H1 (cell line): Measurements from ENCODE around the gene PLXDC2. TPM values are rescaled to one million over a fixed set of nuclear protein-coding genes. Genes with fewer than 3 reads are reported as not detected.

Source experiments
- CTCF ChIA-PET: fragments of 300-600 bp; sonication (Branson Sonifier 250); formaldehyde crosslinking; loops from one replicate; lab custom pipeline; 2021; ENCODE audit not compliant: partially characterized antibody; lab: Charles Lee
- POLR2A ChIA-PET: fragments of 300-600 bp; sonication (Branson Sonifier 250); formaldehyde crosslinking; loops from one replicate; lab custom pipeline; 2021; ENCODE audit warnings: inconsistent platforms; ENCODE audit not compliant: partially characterized antibody; lab: Charles Lee
- DNase-seq, 2 experiments: peaks; one replicate each; pipeline versions ENCODE4 v3.0.0 to v3.0.0-alpha.2; 2010 to 2022; ENCODE audit warnings: low spot score in 2 of 2, low read depth in 1 of 2, mixed read lengths in 1 of 2
- FAIRE-seq: peaks from 2 replicates; lab custom pipeline; 2011; peaks lifted over from hg19 to GRCh38; lab: Jason Lieb, UNC
- H2AFZ ChIP-seq: 2 replicates; pipeline ENCODE4 v1.8.1; 2012; ENCODE audit warnings: low read length, inconsistent platforms
- H2AK5ac ChIP-seq: 2 replicates; pipeline ENCODE4 v1.6.1; 2013; ENCODE audit warnings: low read depth, low read length
- H2BK120ac ChIP-seq: replicated peaks from 2 replicates; pipeline ENCODE3; 2013; ENCODE audit warnings: low read depth, low read length, inconsistent platforms
- H2BK12ac ChIP-seq: 2 replicates; pipeline ENCODE4 v1.6.1; 2013; ENCODE audit warnings: low read depth, low read length
- H2BK15ac ChIP-seq: 2 replicates; pipeline ENCODE4 v1.6.1; 2013; ENCODE audit warnings: low read length
- H2BK20ac ChIP-seq: 2 replicates; pipeline ENCODE4 v1.6.1; 2013; ENCODE audit warnings: low read length
- H2BK5ac ChIP-seq: 2 replicates; pipeline ENCODE4 v1.6.1; 2013; ENCODE audit warnings: low read depth, low read length
- H3K14ac ChIP-seq: 2 replicates; pipeline ENCODE4 v1.6.1; 2013; ENCODE audit warnings: inconsistent platforms; ENCODE audit not compliant: insufficient read length
- H3K18ac ChIP-seq: 2 replicates; pipeline ENCODE4 v1.6.1; 2013; ENCODE audit warnings: low read length; ENCODE audit errors: extremely low read depth
- H3K23ac ChIP-seq: 2 replicates; pipeline ENCODE4 v1.6.1; 2013; ENCODE audit warnings: inconsistent platforms; ENCODE audit not compliant: insufficient read length
- H3K23me2 ChIP-seq: 2 replicates; pipeline ENCODE4 v1.6.1; 2013; ENCODE audit warnings: low read depth, low read length
- H3K27ac ChIP-seq: 2 replicates; pipeline ENCODE4 v1.6.1; 2011; ENCODE audit warnings: low read depth, low read length, inconsistent platforms
- H3K27me3 ChIP-seq, 4 experiments: replicated peaks in 1 of 4; 1 replicate in 1 of 4; 2 replicates in 3 of 4; pipeline versions ENCODE4 v1.6.1 to v1.8.1; 2011 to 2013; ENCODE audit warnings: low read length in 3 of 4, mild to moderate bottlenecking in 3 of 4, inconsistent platforms in 2 of 4, mixed read lengths in 2 of 4, moderate library complexity in 1 of 4; ENCODE audit not compliant: control insufficient read depth in 3 of 4, insufficient read depth in 3 of 4; ENCODE audit errors: extremely low read depth in 1 of 4
- H3K36me3 ChIP-seq, 4 experiments: 2 replicates each; pipeline versions ENCODE4 v1.6.1 to v1.8.1; 2011 to 2013; ENCODE audit warnings: mild to moderate bottlenecking in 4 of 4, low read length in 3 of 4, moderate library complexity in 2 of 4, control low read depth in 1 of 4, inconsistent platforms in 1 of 4; ENCODE audit not compliant: insufficient read depth in 4 of 4, control insufficient read depth in 2 of 4
- H3K4ac ChIP-seq: replicated peaks from 2 replicates; pipeline ENCODE3; 2013; ENCODE audit warnings: low read length, low read depth, mixed read lengths, inconsistent platforms; ENCODE audit not compliant: insufficient read length
- H3K4me1 ChIP-seq, 4 experiments: replicated peaks in 1 of 4; 1 replicate in 1 of 4; 2 replicates in 3 of 4; pipeline versions ENCODE4 v1.6.1 to v1.8.1; 2011 to 2013; ENCODE audit warnings: low read length in 3 of 4, inconsistent platforms in 2 of 4, mixed read lengths in 1 of 4; ENCODE audit not compliant: insufficient read depth in 4 of 4, control insufficient read depth in 3 of 4
- H3K4me2 ChIP-seq, 2 experiments: 2 replicates each; pipeline versions ENCODE4 v1.6.1 to v1.8.1; 2011 to 2013; ENCODE audit warnings: low read depth in 2 of 2, low read length in 2 of 2, control low read depth in 1 of 2, inconsistent platforms in 1 of 2, mild to moderate bottlenecking in 1 of 2; ENCODE audit not compliant: insufficient read depth in 1 of 2
- H3K4me3 ChIP-seq, 4 experiments: fragments of 200-600, 300-600 bp in 1 of 4; sonication (generic), shearing (Covaris generic), sonication (Bioruptor Twin) in 1 of 4; 2 replicates each; pipeline versions ENCODE4 v1.5.1 to v1.8.1; 2011 to 2016; ENCODE audit warnings: low read length in 4 of 4, low read depth in 3 of 4, control low read depth in 2 of 4, inconsistent platforms in 2 of 4, mild to moderate bottlenecking in 2 of 4, mixed read lengths in 1 of 4, moderate library complexity in 1 of 4; ENCODE audit not compliant: insufficient read depth in 2 of 4; ENCODE audit errors: extremely low read depth in 1 of 4
- H3K56ac ChIP-seq: replicated peaks from 2 replicates; pipeline ENCODE3; 2013; ENCODE audit warnings: low read depth, mild to moderate bottlenecking, mixed read lengths, low read length, inconsistent platforms; ENCODE audit not compliant: insufficient read length
- H3K79me1 ChIP-seq: 2 replicates; pipeline ENCODE4 v1.6.1; 2013; ENCODE audit warnings: low read depth, low read length, control low read depth
- H3K79me2 ChIP-seq, 2 experiments: 2 replicates each; pipeline versions ENCODE4 v1.6.1 to v1.8.1; 2012 to 2013; ENCODE audit warnings: low read length in 2 of 2, mild to moderate bottlenecking in 2 of 2, inconsistent platforms in 1 of 2; ENCODE audit not compliant: insufficient read depth in 2 of 2, control insufficient read depth in 1 of 2
- H3K9ac ChIP-seq, 4 experiments: replicated peaks in 1 of 4; 1 replicate in 1 of 4; 2 replicates in 3 of 4; pipeline versions ENCODE4 v1.6.1 to v1.8.1; 2011 to 2013; ENCODE audit warnings: low read depth in 3 of 4, low read length in 3 of 4, control low read depth in 2 of 4, mild to moderate bottlenecking in 2 of 4, moderate library complexity in 2 of 4, inconsistent platforms in 1 of 4; ENCODE audit errors: extremely low read depth in 1 of 4
- H3K9me3 ChIP-seq, 2 experiments: 2 replicates each; pipeline versions ENCODE4 v1.6.1 to v1.8.1; 2012 to 2013; ENCODE audit warnings: mild to moderate bottlenecking in 2 of 2, moderate library complexity in 2 of 2, control low read depth in 1 of 2, inconsistent platforms in 1 of 2, low read depth in 1 of 2, low read length in 1 of 2, mixed read lengths in 1 of 2; ENCODE audit not compliant: insufficient read depth in 2 of 2
- H4K20me1 ChIP-seq, 2 experiments: replicated peaks in 1 of 2; 2 replicates each; pipeline versions ENCODE3 to v1.8.1; 2011 to 2013; ENCODE audit warnings: inconsistent platforms in 2 of 2, low read length in 2 of 2, mild to moderate bottlenecking in 1 of 2; ENCODE audit not compliant: insufficient read depth in 2 of 2, control insufficient read depth in 1 of 2
- H4K5ac ChIP-seq: 2 replicates; pipeline ENCODE4 v1.6.1; 2013; ENCODE audit warnings: low read length, low read depth, mixed read lengths, inconsistent platforms; ENCODE audit not compliant: insufficient read length
- H4K8ac ChIP-seq: 2 replicates; pipeline ENCODE4 v1.8.0; 2013; ENCODE audit warnings: mild to moderate bottlenecking, moderate library complexity, low read length, inconsistent platforms; ENCODE audit not compliant: insufficient read depth; ENCODE audit errors: extremely low read depth
- H4K91ac ChIP-seq: replicated peaks from 2 replicates; pipeline ENCODE3; 2013; ENCODE audit warnings: low read length, mixed read lengths, inconsistent platforms; ENCODE audit not compliant: insufficient read length
- CEBPB ChIP-seq: IDR thresholded peaks from 2 replicates; pipeline ENCODE4 v1.6.1; 2012; ENCODE audit warnings: low read depth, low read length
- CREB1 ChIP-seq: IDR thresholded peaks from 2 replicates; pipeline ENCODE4 v1.6.1; 2012; ENCODE audit warnings: inconsistent platforms
- FOSL1 ChIP-seq: IDR thresholded peaks from 2 replicates; pipeline ENCODE4 v1.6.1; 2011; ENCODE audit warnings: mild to moderate bottlenecking, low read depth, low read length, moderate library complexity; ENCODE audit not compliant: insufficient read depth
- PHF8 ChIP-seq: fragments of 200-600 bp; sonication (generic); conservative IDR thresholded peaks from 2 replicates; pipeline ENCODE4 v1.7.1; 2012; ENCODE audit warnings: low read depth, mild to moderate bottlenecking, inconsistent platforms, low read length, moderate library complexity
- RBBP5 ChIP-seq: IDR thresholded peaks from 2 replicates; pipeline ENCODE4 v1.7.1; 2012; ENCODE audit warnings: low read depth, mild to moderate bottlenecking, inconsistent platforms, low read length, moderate library complexity, borderline replicate concordance
- SIRT6 ChIP-seq: IDR thresholded peaks from one replicate; pipeline ENCODE4 v1.7.1; 2012; ENCODE audit warnings: low read length, inconsistent platforms
- SP4 ChIP-seq: IDR thresholded peaks from 2 replicates; pipeline ENCODE4 v1.6.1; 2012; ENCODE audit warnings: low read length, inconsistent platforms
- SUZ12 ChIP-seq: fragments of 200-600 bp; sonication (generic); IDR thresholded peaks from 2 replicates; pipeline ENCODE4 v1.6.1; 2012; ENCODE audit warnings: mild to moderate bottlenecking, inconsistent platforms, low read length, moderate library complexity, mixed read lengths
- ZNF274 ChIP-seq: IDR thresholded peaks from 2 replicates; pipeline ENCODE4 v1.7.0; 2012; ENCODE audit warnings: low read length, borderline replicate concordance; ENCODE audit errors: extremely low read depth
- WGBS, 2 experiments: shearing (Covaris generic) in 1 of 2; methylation state at CpG; one replicate each; pipeline versions ENCODE4 v1.1.6 to v1.1.7; 2013 to 2015; ENCODE audit warnings: low lambda C conversion rate in 2 of 2, mixed read lengths in 2 of 2, inconsistent platforms in 1 of 2, low coverage in 1 of 2, missing lambda C conversion rate in 1 of 2; ENCODE audit not compliant: insufficient replicate concordance in 2 of 2, insufficient coverage in 1 of 2, insufficient read length in 1 of 2; ENCODE audit errors: extremely low coverage in 1 of 2, missing lambda C conversion rate in 1 of 2; 5-methylcytosine and 5-hydroxymethylcytosine counted together
- polyA plus RNA-seq, 7 experiments: library from polyadenylated mRNA; depleted of rRNA in 3 of 7; stranded (reverse) in 5 of 7; unstranded in 2 of 7; fragments of >200 nt in 5 of 7; fragments of 200-250 nt in 2 of 7; gene quantifications; 1 replicate in 5 of 7; 2 replicates in 1 of 7; 4 replicates in 1 of 7; pipeline versions ENCODE4 v1.2.1 to v1.2.3, GENCODE V29; 2011 to 2013; ENCODE audit warnings: missing spikeins in 2 of 7, mixed read lengths in 2 of 7
- total RNA-seq: library from RNA; stranded (reverse); fragmentation: NEBNext Ultra II Directional; extraction: Animal tissue kit (Norgen Biotek cat#: 25700); gene quantifications from 2 replicates; pipeline ENCODE4 v1.2.1, GENCODE V29; 2021
- TF ChIP-seq, protein P1 (sequence below), 3 experiments: IDR thresholded peaks; 1 replicate in 2 of 3; 2 replicates in 1 of 3; pipeline versions ENCODE4 v1.5.1 to v1.6.1; 2011; ENCODE audit warnings: low read length in 3 of 3, mild to moderate bottlenecking in 3 of 3, inconsistent platforms in 2 of 3, low read depth in 1 of 3, moderate library complexity in 1 of 3; ENCODE audit not compliant: insufficient read depth in 1 of 3; ENCODE audit errors: control extremely low read depth in 1 of 3
- TF ChIP-seq, protein P2 (sequence below): IDR thresholded peaks from 2 replicates; pipeline ENCODE4 v1.6.1; 2012; ENCODE audit warnings: low read length, inconsistent platforms

The PLXDC2 gene
- total and polyA plus RNA-seq, 2 of the 8 experiments (the other 6 are each of a cell fraction or from before 2014, with no cell fraction given), result 23.0 to 40.5 TPM

DNA sequence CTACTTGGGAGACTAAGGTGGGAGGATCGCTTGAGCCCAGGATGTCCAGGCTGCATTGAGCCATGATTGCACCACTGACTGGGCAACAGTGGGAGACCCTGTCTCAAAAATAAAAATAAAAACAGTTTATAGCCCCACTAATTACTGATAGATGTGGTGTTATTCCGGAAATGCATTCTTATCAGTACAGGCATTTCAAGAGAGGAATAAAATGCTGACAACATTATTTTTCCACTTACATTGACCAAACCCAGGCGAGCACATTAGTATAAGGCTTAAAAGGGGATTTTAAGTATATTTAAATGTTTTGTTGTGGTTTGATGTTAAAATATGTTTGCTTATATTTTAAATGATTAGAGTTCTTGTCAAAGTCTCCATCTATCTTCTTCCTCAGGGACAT lies 359.5 kb downstream of the PLXDC2 start:
- Histone ChIP-seq H2AFZ (no peak overlapping the region), H3K14ac (no peak overlapping the region), H3K36me3 (peaks cover 0 to 3% (median 0%) of the 10 kb centered on the region in 4 experiments; a peak in 2 of 8 replicates), H3K4ac (no peak overlapping the region), H3K18ac (no peak overlapping the region), H3K23me2 (no peaks in the 10 kb centered on the region), H3K23ac (no peak overlapping the region), H3K79me2 (no peaks in the 10 kb centered on the region), H2BK120ac (no peak overlapping the region), H3K4me1 (no peaks in the 10 kb centered on the region), H2BK15ac (no peak overlapping the region), H2AK5ac (no peak overlapping the region), H3K4me3 (no peak overlapping the region), H2BK20ac (no peak overlapping the region), H4K20me1 (no peaks in the 10 kb centered on the region), H4K5ac (no peak overlapping the region), H3K27me3 (no peaks in the 10 kb centered on the region), H2BK5ac (no peak overlapping the region), H2BK12ac (no peak overlapping the region), H3K9me3 (no peaks in the 10 kb centered on the region), H3K56ac (no peak overlapping the region), H4K8ac (no peak overlapping the region), H3K4me2 (no peak overlapping the region), H3K27ac (no peak overlapping the region), H4K91ac (no peak overlapping the region), H3K79me1 (no peaks in the 10 kb centered on the region; the same call in 1 of the 2 replicates), H3K9ac (no peak overlapping the region)
- ChIA-PET CTCF (no interaction called here), POLR2A (no interaction called here)
- DNase-seq, result no peak
- WGBS, 2 experiments, result 60% methylated on average over 3 of the region's 3 CpGs; no CpG with 5 or more reads in 1 of the 2 experiments
- FAIRE-seq, result no peak
- TF ChIP-seq ZNF274 (no peak), CREB1 (no peak), SP4 (no peak), FOSL1 (no peak), CEBPB (no peak), RBBP5 (no peak), PHF8 (no peak), SUZ12 (no peak), SIRT6 (no peak)
- TF ChIP-seq, protein P1, sequence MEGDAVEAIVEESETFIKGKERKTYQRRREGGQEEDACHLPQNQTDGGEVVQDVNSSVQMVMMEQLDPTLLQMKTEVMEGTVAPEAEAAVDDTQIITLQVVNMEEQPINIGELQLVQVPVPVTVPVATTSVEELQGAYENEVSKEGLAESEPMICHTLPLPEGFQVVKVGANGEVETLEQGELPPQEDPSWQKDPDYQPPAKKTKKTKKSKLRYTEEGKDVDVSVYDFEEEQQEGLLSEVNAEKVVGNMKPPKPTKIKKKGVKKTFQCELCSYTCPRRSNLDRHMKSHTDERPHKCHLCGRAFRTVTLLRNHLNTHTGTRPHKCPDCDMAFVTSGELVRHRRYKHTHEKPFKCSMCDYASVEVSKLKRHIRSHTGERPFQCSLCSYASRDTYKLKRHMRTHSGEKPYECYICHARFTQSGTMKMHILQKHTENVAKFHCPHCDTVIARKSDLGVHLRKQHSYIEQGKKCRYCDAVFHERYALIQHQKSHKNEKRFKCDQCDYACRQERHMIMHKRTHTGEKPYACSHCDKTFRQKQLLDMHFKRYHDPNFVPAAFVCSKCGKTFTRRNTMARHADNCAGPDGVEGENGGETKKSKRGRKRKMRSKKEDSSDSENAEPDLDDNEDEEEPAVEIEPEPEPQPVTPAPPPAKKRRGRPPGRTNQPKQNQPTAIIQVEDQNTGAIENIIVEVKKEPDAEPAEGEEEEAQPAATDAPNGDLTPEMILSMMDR (IDR thresholded peaks at IDR 0.05; ENCODE audit: control extremely low read depth in 1 of 3, insufficient read depth in 1 of 3, low read depth in 1 of 3, low read length in 3 of 3), result no peak
- TF ChIP-seq, protein P2, sequence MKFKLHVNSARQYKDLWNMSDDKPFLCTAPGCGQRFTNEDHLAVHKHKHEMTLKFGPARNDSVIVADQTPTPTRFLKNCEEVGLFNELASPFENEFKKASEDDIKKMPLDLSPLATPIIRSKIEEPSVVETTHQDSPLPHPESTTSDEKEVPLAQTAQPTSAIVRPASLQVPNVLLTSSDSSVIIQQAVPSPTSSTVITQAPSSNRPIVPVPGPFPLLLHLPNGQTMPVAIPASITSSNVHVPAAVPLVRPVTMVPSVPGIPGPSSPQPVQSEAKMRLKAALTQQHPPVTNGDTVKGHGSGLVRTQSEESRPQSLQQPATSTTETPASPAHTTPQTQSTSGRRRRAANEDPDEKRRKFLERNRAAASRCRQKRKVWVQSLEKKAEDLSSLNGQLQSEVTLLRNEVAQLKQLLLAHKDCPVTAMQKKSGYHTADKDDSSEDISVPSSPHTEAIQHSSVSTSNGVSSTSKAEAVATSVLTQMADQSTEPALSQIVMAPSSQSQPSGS, result no peak
